ENCODE data around the gene PXMP2. TPM values are rescaled to one million over a fixed set of nuclear protein-coding genes. Genes with fewer than 3 reads are reported as not detected.

The PXMP2 gene
- total RNA-seq, 2 experiments from 2014 or later, result 58.1 to 103 TPM

DNA sequence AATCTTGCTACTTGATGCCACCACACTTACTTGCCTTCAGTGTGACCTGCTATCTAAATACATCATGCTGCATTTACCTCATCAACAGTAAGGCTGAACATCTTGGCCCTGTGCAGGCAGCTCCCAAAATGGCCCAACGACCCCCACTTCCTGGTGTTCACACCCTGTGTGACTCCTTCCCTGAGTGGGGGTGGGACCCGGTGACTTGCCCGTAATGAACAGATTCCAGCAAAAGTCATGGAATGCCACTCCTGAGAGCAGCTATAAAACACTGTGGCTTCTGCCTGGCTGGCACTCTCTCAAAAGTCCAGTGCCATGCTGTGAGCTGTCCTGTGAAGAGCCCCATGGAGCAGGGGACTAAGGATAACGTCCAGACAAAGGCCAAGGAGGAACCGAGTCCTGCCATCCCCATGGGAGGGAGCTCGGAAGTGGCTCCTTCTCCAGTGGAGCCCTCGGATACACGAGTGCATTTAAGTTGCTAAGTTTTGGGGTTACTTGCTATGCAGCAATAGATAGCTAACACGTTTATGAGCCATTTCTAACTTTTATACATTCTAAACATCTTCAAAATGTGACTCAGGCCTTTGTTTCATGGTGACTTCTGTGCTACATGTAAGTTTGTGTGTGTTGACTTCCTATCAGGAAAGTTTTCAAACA lies 35.8 kb upstream of the PXMP2 start:
- BruUV-seq (replicated peaks), result no TSS peak
- TF ChIP-seq, protein P1, sequence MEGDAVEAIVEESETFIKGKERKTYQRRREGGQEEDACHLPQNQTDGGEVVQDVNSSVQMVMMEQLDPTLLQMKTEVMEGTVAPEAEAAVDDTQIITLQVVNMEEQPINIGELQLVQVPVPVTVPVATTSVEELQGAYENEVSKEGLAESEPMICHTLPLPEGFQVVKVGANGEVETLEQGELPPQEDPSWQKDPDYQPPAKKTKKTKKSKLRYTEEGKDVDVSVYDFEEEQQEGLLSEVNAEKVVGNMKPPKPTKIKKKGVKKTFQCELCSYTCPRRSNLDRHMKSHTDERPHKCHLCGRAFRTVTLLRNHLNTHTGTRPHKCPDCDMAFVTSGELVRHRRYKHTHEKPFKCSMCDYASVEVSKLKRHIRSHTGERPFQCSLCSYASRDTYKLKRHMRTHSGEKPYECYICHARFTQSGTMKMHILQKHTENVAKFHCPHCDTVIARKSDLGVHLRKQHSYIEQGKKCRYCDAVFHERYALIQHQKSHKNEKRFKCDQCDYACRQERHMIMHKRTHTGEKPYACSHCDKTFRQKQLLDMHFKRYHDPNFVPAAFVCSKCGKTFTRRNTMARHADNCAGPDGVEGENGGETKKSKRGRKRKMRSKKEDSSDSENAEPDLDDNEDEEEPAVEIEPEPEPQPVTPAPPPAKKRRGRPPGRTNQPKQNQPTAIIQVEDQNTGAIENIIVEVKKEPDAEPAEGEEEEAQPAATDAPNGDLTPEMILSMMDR (conservative IDR thresholded peaks at IDR 0.05; ENCODE audit: low read length), result no peak
- no peak for TF ChIP-seq EZH2phosphoT487 (IDR thresholded peaks at IDR 0.05; ENCODE audit: borderline replicate concordance, low read depth, low read length)

DNA sequence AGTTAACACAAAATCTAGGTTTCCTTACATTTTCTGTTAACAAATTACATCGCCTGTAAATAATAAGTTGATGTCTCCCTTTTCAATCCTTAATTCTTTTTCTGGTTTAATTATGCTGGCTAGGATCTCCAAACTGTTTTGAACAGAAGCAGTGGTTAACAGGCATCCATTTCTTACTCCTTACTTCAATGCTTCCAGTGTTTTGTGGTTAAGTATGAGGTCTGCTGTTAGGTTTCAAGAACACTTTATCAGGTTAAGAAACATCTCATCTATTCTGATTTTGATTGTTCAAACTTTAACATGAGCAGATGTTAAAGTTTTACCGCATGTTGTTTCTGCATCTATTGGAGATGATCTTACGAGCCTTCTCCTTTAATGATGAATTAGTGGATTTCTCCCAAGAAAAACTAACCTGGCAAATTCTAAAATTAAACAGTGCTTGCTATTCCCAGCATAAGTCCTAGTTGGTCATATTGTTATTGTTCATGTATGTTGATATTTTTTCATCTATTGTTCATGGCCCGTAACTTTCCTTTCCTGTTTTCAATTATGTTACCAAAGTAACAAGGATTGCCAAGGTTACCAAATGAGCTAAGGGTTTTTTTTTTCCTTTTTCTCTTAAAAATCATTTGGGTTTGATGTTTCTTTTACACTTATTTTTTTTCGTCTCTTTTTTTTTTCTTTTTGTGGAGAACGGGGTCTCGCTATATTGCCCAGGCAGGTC lies 33.7 kb upstream of the PXMP2 start:
- Histone ChIP-seq H2AFZ (ENCODE audit: low read length) (no peak overlapping the region), H3K4me2 (ENCODE audit: low read length) (no peak overlapping the region), H3K9me2 (ENCODE audit: insufficient read depth, low read length) (no peaks in the 10 kb centered on the region), H3K4me1 (ENCODE audit: insufficient read depth, low read length, poor library complexity, severe bottlenecking) (no peaks in the 10 kb centered on the region), H4K20me1 (ENCODE audit: insufficient read depth, low read length) (no peaks in the 10 kb centered on the region), H3K4me3 (ENCODE audit: low read depth, low read length, poor library complexity, severe bottlenecking) (no peak overlapping the region), H3K79me2 (ENCODE audit: insufficient read depth, low read depth, low read length) (no peaks in the 10 kb centered on the region), H3K36me3 (ENCODE audit: insufficient read depth, low read length) (peaks cover 99% of the 10 kb centered on the region), H3K27ac (ENCODE audit: low read depth, low read length, poor library complexity, severe bottlenecking) (no peak overlapping the region), H3K9me3 (ENCODE audit: low read length) (no peaks in the 10 kb centered on the region)
- ChIA-PET CTCF (ENCODE audit: unreplicated experiment) (no interaction called here), POLR2A (interaction anchor here (0.7 kb wide), 1 partner anchor 20 kb away, joined by 4 read pairs; no protein-coding TSS in a partner anchor)
- DNase-seq (ENCODE audit: low spot score), result no peak
- TF ChIP-seq, protein P1 (conservative IDR thresholded peaks at IDR 0.05; ENCODE audit: low read length), result no peak
- BruUV-seq (replicated peaks), result TSS peak; percentile 50
- intact Hi-C loops (cut with micrococcal nuclease; ENCODE audit: unreplicated experiment), result no loop called here

More for the DNA sequence above, 35.8 kb upstream of the PXMP2 start:
- H3K79me2 ChIP-seq (ENCODE audit: insufficient read depth, low read depth, low read length), result no peaks in the 10 kb centered on the region
- no peaks in the 10 kb centered on the region for H4K20me1 ChIP-seq (ENCODE audit: insufficient read depth, low read length)
- no peaks in the 10 kb centered on the region for H3K9me2 ChIP-seq (ENCODE audit: insufficient read depth, low read length)
- ChIA-PET CTCF (ENCODE audit: unreplicated experiment) (interaction anchor here (0.7 kb wide), 1 partner anchor 11 kb away, joined by 3 read pairs; no protein-coding TSS in a partner anchor), POLR2A (no interaction called here)
- no peaks in the 10 kb centered on the region for H3K4me1 ChIP-seq (ENCODE audit: insufficient read depth, low read length, poor library complexity, severe bottlenecking)
- intact Hi-C loops (cut with micrococcal nuclease; ENCODE audit: unreplicated experiment), result no loop called here
- DNase-seq (ENCODE audit: low spot score), result no peak
- peaks cover 98% of the 10 kb centered on the region for H3K36me3 ChIP-seq (ENCODE audit: insufficient read depth, low read length)
- H3K27ac ChIP-seq (ENCODE audit: low read depth, low read length, poor library complexity, severe bottlenecking), result no peak overlapping the region
- no peak overlapping the region for H3K4me3 ChIP-seq (ENCODE audit: low read depth, low read length, poor library complexity, severe bottlenecking)
- no peak overlapping the region for H2AFZ ChIP-seq (ENCODE audit: low read length)
- H3K9me3 ChIP-seq (ENCODE audit: low read length), result no peaks in the 10 kb centered on the region
- no peak overlapping the region for H3K4me2 ChIP-seq (ENCODE audit: low read length)
